Measurements from ENCODE around the gene ATP5F1C. TPM values are rescaled to one million over a fixed set of nuclear protein-coding genes. Genes with fewer than 3 reads are reported as not detected.
"Not testable (repeated sequence)": the region's sequence is repeated elsewhere in the genome, so short reads cannot be mapped to it uniquely, and the experiment has no call there.

The ATP5F1C gene
- total and polyA plus RNA-seq, 2 donors from 2014 or later: 269 to 695 TPM

DNA sequence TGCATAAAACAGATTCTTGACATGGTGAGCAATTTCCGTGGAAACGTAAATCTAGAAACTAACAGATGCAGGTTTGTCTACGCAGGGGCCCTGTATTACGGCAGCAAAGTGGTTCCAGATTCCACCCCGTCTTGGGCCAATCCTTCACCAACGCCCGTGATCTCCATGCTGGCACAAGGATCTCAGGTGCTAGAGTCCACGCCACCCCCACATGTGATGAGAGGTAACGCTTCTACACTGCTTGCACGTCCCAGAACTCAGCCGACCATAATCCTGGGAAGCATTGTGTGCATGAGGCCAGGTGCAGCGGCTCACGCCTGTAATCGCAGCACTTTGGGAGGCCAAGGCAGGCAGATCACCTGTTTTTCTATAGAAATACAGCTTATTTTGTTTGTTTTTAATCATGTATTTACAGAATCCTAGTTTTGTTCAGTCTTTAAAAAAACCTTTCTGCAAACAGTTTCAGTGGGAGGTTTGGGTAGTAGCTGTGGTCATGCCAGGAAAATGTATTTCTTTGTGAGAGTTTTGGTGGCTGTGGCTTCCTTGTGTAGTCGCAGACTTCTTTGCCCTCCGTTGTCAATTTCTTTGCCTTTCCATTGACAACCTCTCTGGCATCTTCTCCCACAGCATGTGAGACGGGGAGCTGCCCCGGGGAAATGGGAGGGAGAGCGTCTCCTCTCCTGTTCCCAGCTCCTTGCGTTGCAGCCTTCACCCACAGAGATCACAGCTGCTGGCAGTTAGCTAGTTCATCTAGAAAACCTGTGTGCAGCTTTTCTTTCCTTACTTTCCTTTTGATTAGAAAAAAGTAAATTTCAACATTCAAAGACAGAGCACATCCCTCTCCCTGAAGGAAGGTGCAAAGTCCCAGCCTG is 49.2 kb upstream of the ATP5F1C start:
- TF ChIP-seq, protein P1, sequence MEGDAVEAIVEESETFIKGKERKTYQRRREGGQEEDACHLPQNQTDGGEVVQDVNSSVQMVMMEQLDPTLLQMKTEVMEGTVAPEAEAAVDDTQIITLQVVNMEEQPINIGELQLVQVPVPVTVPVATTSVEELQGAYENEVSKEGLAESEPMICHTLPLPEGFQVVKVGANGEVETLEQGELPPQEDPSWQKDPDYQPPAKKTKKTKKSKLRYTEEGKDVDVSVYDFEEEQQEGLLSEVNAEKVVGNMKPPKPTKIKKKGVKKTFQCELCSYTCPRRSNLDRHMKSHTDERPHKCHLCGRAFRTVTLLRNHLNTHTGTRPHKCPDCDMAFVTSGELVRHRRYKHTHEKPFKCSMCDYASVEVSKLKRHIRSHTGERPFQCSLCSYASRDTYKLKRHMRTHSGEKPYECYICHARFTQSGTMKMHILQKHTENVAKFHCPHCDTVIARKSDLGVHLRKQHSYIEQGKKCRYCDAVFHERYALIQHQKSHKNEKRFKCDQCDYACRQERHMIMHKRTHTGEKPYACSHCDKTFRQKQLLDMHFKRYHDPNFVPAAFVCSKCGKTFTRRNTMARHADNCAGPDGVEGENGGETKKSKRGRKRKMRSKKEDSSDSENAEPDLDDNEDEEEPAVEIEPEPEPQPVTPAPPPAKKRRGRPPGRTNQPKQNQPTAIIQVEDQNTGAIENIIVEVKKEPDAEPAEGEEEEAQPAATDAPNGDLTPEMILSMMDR (IDR thresholded peaks at IDR 0.05; ENCODE audit: borderline replicate concordance, extremely low read depth, insufficient read depth): no peak
- no peak for FAIRE-seq
- Histone ChIP-seq H3K4me1 (ENCODE audit: control insufficient read depth in 2 of 3, insufficient read depth in 2 of 3, low read depth in 1 of 3, low read length in 3 of 3) (no peaks in the 10 kb centered on the region), H3K9ac (ENCODE audit: low read length in 3 of 3) (no peak overlapping the region), H3K4me3 (ENCODE audit: low read length in 3 of 3) (no peak overlapping the region), H3K9me3 (ENCODE audit: control insufficient read depth in 2 of 3, insufficient read depth in 1 of 3, low read length in 3 of 3) (no peaks in the 10 kb centered on the region), H3K27ac (ENCODE audit: low read depth in 2 of 2, low read length in 2 of 2) (no peak overlapping the region), H3K36me3 (ENCODE audit: control insufficient read depth in 2 of 3, insufficient read depth in 3 of 3, low read length in 3 of 3) (no peaks in the 10 kb centered on the region), H3K27me3 (ENCODE audit: control insufficient read depth, insufficient read depth, low read length) (no peaks in the 10 kb centered on the region)
- intact Hi-C loops (cut with DNase I): no loop called here
- peak in 1 of 5 donors; percentile 7 for DNase-seq

- no peak for DNase-seq
- Histone ChIP-seq H3K4me3 (ENCODE audit: low read length in 3 of 3) (no peak overlapping the region), H3K9me3 (ENCODE audit: control insufficient read depth in 2 of 3, insufficient read depth in 1 of 3, low read length in 3 of 3) (no peaks in the 10 kb centered on the region), H3K27me3 (ENCODE audit: control insufficient read depth, insufficient read depth, low read length) (no peaks in the 10 kb centered on the region), H3K9ac (ENCODE audit: low read length in 3 of 3) (no peak overlapping the region), H3K27ac (ENCODE audit: low read depth in 2 of 2, low read length in 2 of 2) (no peak overlapping the region), H3K4me1 (ENCODE audit: control insufficient read depth in 2 of 3, insufficient read depth in 2 of 3, low read depth in 1 of 3, low read length in 3 of 3) (no peaks in the 10 kb centered on the region), H3K36me3 (ENCODE audit: control insufficient read depth in 2 of 3, insufficient read depth in 3 of 3, low read length in 3 of 3) (no peaks in the 10 kb centered on the region)
- no peak for FAIRE-seq
- TF ChIP-seq, protein P1 (IDR thresholded peaks at IDR 0.05; ENCODE audit: borderline replicate concordance, extremely low read depth, insufficient read depth): no peak
- intact Hi-C loops (cut with DNase I): no loop called here
Measured at GRCh38 chr10:7744307-7744706, 43.7 kb upstream of the ATP5F1C start.

DNA sequence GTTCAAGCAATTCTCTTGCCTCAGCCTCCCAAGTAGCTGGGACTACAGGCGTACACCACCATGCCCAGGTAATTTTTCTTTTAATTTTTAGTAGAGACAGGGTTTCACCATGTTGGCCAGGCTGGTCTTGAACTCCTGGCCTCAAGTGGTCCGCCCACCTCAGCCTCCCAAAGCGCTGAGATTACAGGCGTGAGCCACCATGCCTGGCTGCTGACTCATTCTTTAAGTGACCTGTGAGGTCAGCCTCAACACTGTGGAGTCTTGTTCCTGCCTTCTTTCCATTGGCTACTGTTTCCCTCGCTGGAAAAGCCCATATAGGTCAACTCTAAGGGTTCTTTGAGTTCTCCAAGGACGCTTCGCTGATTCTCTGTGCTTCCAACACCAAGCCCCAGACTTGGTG is 39.3 kb upstream of the ATP5F1C start:
- H3K4me1 ChIP-seq (ENCODE audit: control insufficient read depth in 2 of 3, insufficient read depth in 2 of 3, low read depth in 1 of 3, low read length in 3 of 3); DNase-seq; H3K9me3 ChIP-seq (ENCODE audit: control insufficient read depth in 2 of 3, insufficient read depth in 1 of 3, low read length in 3 of 3); H3K27ac ChIP-seq (ENCODE audit: low read depth in 2 of 2, low read length in 2 of 2); H3K9ac ChIP-seq (ENCODE audit: low read length in 3 of 3); FAIRE-seq; intact Hi-C loops (cut with DNase I); H3K4me3 ChIP-seq (ENCODE audit: low read length in 3 of 3); H3K27me3 ChIP-seq (ENCODE audit: control insufficient read depth, insufficient read depth, low read length): not testable (repeated sequence)
- H3K36me3 ChIP-seq (ENCODE audit: control insufficient read depth in 2 of 3, insufficient read depth in 3 of 3, low read length in 3 of 3): peaks cover 2 to 17% (median 9%) of the 10 kb centered on the region in 3 donors

- FAIRE-seq (no peak), DNase-seq (no peak)
- H3K27ac ChIP-seq (ENCODE audit: low read depth in 2 of 2, low read length in 2 of 2): no peak overlapping the region
- no peak overlapping the region for H3K9ac ChIP-seq (ENCODE audit: low read length in 3 of 3)
- H3K27me3 ChIP-seq (ENCODE audit: control insufficient read depth, insufficient read depth, low read length): no peaks in the 10 kb centered on the region
- peaks cover 5 to 23% (median 12%) of the 10 kb centered on the region in 3 donors for H3K36me3 ChIP-seq (ENCODE audit: control insufficient read depth in 2 of 3, insufficient read depth in 3 of 3, low read length in 3 of 3)
- H3K4me1 ChIP-seq (ENCODE audit: control insufficient read depth in 2 of 3, insufficient read depth in 2 of 3, low read depth in 1 of 3, low read length in 3 of 3): no peaks in the 10 kb centered on the region
- no peak overlapping the region for H3K4me3 ChIP-seq (ENCODE audit: low read length in 3 of 3)
- no peaks in the 10 kb centered on the region for H3K9me3 ChIP-seq (ENCODE audit: control insufficient read depth in 2 of 3, insufficient read depth in 1 of 3, low read length in 3 of 3)
- TF ChIP-seq, protein P1 (IDR thresholded peaks at IDR 0.05; ENCODE audit: borderline replicate concordance, extremely low read depth, insufficient read depth): no peak
- intact Hi-C loops (cut with DNase I): no loop called here
Measured at GRCh38 chr10:7750222-7750621, 37.8 kb upstream of the ATP5F1C start.
